Hepatic stellate cell (primary cell): Measurements from ENCODE around the gene ABCE1.

Source experiments
- DNase-seq: peaks from one replicate; pipeline ENCODE4 v3.0.0; 2011; ENCODE audit warnings: low spot score

The ABCE1 gene

DNA sequence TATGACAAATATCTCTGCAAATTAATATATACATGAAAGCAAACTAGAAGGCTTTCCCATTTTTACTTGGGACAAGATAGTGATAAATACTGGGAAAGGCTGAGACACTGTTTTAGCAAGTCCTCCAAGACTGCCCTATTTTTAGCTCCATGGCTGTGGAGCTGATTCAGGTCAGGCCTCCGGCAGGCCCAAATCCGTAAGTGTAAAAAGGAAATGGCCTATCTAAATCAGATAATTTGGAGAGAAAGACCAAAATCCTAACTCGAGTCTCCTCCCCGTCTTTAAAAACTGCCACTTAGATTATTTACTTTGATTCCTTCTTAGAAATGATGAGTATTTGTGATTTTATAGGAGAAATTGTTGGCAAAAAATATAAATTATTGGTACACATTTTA is 79.4 kb downstream of the ABCE1 start:
- DNase-seq, result no peak

DNA sequence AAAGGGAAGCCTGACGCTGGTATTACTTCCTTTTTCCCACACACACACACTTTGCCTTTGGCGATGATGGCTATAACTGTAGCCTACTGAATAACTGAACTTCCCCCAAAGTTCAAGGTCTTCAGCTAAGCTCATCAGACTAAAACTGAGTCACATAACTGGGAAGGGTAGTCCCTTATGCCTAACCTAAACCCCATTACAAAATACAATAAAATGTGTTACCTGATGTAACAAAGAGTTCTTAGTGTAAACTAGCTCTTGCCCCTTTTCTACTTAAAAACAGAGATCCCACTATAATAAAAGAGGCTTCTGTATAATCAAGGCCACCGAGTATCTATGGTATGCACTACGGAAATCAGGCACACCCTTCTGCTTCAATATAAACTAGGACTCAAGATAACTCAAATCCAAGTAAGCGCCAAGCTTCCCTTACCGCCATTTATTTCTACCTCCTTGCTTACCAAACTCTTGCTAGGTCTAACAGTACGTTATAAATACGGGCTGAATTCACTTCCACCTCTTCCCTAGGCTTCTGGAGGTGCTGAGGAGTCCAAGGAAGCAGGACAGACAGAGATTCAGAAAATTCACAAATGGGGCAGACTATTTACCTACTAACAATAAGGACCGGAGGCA is 79.9 kb downstream of the ABCE1 start:
- no peak for DNase-seq

DNA sequence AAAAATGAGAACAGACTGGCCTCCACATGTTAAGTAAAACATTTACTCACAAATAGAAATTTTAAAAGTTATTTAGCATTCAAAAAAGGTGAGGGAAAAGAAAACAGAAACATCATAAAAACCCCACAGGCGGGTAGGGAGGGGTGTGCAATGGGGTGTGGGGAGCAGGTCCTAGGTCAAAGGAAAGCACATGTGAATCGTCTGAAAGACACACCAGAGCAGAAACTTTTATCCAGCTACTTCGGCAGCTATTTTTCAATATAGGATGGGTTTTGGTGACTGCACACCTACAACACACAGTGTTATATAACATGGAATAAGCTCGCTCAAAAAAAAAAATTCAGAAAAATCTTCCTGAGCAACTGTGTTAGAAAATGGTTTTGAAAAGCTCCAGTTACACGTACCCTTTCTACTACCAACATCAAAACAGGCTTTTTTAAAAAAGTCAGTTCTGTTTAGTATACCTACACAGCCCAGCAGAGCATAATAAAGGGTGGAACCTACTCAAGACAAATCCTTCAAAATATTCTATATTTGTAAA is 80.7 kb downstream of the ABCE1 start:
- no peak for DNase-seq
